ENCODE data around the gene SMOC1. TPM values are rescaled to one million over a fixed set of nuclear protein-coding genes. Genes with fewer than 3 reads are reported as not detected.

SMOC1 gene, protein sequence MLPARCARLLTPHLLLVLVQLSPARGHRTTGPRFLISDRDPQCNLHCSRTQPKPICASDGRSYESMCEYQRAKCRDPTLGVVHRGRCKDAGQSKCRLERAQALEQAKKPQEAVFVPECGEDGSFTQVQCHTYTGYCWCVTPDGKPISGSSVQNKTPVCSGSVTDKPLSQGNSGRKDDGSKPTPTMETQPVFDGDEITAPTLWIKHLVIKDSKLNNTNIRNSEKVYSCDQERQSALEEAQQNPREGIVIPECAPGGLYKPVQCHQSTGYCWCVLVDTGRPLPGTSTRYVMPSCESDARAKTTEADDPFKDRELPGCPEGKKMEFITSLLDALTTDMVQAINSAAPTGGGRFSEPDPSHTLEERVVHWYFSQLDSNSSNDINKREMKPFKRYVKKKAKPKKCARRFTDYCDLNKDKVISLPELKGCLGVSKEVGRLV
- total RNA-seq: 3.1 TPM

DNA sequence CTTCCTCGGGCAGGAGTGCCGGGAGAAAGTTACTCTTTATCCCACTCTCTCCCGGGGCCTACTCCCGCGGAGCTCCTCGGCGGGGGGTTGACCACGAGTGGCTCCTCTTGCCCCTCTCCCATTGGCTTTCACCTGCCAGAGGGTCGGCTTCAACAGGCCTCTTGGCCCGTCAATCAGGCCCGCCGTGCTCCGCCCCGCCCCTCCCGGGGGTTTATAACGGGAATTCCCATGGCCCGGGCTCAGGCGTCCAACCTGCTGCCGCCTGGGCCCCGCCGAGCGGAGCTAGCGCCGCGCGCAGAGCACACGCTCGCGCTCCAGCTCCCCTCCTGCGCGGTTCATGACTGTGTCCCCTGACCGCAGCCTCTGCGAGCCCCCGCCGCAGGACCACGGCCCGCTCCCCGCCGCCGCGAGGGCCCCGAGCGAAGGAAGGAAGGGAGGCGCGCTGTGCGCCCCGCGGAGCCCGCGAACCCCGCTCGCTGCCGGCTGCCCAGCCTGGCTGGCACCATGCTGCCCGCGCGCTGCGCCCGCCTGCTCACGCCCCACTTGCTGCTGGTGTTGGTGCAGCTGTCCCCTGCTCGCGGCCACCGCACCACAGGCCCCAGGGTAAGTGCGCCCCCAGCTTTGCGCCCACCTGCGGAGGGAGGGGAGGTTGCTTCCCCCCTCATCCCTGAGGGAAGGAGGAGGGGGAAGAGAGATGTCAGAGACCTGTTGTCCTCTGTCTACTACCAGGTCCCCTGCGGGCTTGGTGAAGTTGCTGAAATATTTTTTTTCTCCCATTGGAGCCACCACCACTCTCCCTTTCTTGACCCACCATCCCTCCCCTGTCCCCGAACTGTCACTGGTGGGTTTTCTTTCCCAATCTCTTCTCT lies at the start of gene SMOC1:
TSS of gene SMOC1 (plus strand) at position 242 of the 869 bp plus-strand sequence. CDS start at position 505, 263 bp downstream.
- Histone ChIP-seq H3K9me3 (ENCODE audit: control insufficient read depth in 3 of 3, low read length in 3 of 3) (no peaks in the 10 kb centered on the region), H3K4me3 (ENCODE audit: low read length in 3 of 3) (peak within 1 kb of the TSS; percentile 75 to 85 (median 76)), H3K27ac (ENCODE audit: low read depth, low read length) (peak within 1 kb of the TSS; percentile 16), H3K4me1 (ENCODE audit: control insufficient read depth in 3 of 3, insufficient read depth in 3 of 3, low read length in 3 of 3) (peaks cover 0 to 38% (median 3%) of the 10 kb centered on the region in 3 donors), H3K9ac (ENCODE audit: low read depth in 1 of 3, low read length in 3 of 3) (peak within 1 kb of the TSS; percentile 60 to 85 (median 82)), H3K27me3 (ENCODE audit: control insufficient read depth in 3 of 3, insufficient read depth in 3 of 3, low read length in 3 of 3) (peaks cover 3 to 17% (median 4%) of the 10 kb centered on the region in 3 donors), H3K36me3 (ENCODE audit: control insufficient read depth in 3 of 3, insufficient read depth in 3 of 3, low read length in 3 of 3) (no peaks in the 10 kb centered on the region)

DNA sequence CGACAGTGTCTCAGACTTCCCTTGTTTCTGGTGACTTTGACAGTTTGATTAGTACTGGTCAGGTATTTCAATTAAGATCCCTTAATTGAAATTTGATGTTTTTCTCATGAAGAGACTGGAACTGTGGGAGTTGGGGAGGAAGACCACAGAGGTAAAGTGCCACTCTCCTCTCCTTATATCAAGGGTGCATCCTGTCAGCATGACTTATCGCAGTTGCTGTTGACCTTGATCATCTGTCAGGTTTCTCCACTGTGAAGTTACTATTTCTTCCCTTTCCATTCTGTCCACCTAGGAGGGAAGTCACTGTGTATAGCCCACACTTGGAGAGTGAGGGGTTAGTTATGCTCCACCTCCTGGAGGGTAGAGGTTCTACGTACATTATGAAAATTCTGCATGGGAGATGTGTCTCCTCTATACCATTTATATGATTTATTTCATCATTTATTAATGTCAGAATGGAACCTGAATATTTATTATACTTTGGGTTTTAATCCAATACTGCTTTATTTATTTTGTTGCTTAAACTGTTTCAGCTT lies 40.3 kb upstream of the SMOC1 start:
- Histone ChIP-seq H3K9ac (ENCODE audit: low read depth in 1 of 3, low read length in 3 of 3) (no peak overlapping the region), H3K36me3 (ENCODE audit: control insufficient read depth in 3 of 3, insufficient read depth in 3 of 3, low read length in 3 of 3) (no peaks in the 10 kb centered on the region), H3K4me1 (ENCODE audit: control insufficient read depth in 3 of 3, insufficient read depth in 3 of 3, low read length in 3 of 3) (no peaks in the 10 kb centered on the region), H3K27ac (ENCODE audit: low read depth, low read length) (no peak overlapping the region), H3K4me3 (ENCODE audit: low read length in 3 of 3) (no peak overlapping the region), H3K9me3 (ENCODE audit: control insufficient read depth in 3 of 3, low read length in 3 of 3) (no peaks in the 10 kb centered on the region), H3K27me3 (ENCODE audit: control insufficient read depth in 3 of 3, insufficient read depth in 3 of 3, low read length in 3 of 3) (no peaks in the 10 kb centered on the region)

DNA sequence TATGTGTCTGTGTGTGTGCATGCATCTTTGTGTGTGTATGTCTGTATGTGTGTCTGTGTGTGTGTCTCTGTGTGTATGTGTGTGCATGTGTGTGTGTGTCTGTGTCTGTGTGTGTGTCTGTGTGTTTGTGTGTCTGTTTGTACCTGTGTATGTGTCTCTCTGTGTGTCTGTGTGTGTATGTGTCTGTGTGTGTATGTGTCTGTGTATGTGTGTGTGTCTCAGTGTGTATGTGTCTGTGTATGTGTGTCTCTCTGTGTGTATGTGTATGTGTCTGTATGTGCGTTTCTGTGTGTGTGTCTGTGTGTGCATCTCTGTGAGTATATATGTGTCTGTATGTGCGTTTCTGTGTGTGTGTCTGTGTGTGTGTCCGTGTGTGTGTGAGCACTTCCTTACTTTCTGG lies 39.6 kb upstream of the SMOC1 start:
- no peak overlapping the region for H3K27ac ChIP-seq (ENCODE audit: low read depth, low read length)
- H3K27me3 ChIP-seq (ENCODE audit: control insufficient read depth in 3 of 3, insufficient read depth in 3 of 3, low read length in 3 of 3): no peaks in the 10 kb centered on the region
- H3K9ac ChIP-seq (ENCODE audit: low read depth in 1 of 3, low read length in 3 of 3): no peak overlapping the region
- H3K36me3 ChIP-seq (ENCODE audit: control insufficient read depth in 3 of 3, insufficient read depth in 3 of 3, low read length in 3 of 3): no peaks in the 10 kb centered on the region
- no peak overlapping the region for H3K4me3 ChIP-seq (ENCODE audit: low read length in 3 of 3)
- no peaks in the 10 kb centered on the region for H3K4me1 ChIP-seq (ENCODE audit: control insufficient read depth in 3 of 3, insufficient read depth in 3 of 3, low read length in 3 of 3)
- no peaks in the 10 kb centered on the region for H3K9me3 ChIP-seq (ENCODE audit: control insufficient read depth in 3 of 3, low read length in 3 of 3)

DNA sequence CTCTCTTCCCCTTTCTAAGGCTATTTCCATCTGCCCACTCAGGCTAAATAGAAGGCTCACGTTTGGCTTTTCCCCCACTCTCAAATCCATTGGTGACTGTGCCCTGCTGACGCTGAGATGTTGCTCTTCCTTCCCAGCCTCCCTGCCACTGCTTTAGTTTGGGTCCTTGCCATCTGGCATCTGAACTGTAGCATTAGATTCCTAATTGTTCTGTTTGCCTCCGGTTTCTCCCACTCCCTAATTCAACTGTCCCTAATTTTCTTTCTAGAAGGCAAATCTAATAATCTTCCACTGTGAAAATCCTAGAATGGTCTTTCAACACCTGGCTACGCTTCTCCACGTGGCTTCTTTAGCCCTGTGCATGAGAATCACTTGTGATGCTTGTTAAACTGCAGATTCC lies 37.6 kb upstream of the SMOC1 start:
- Histone ChIP-seq H3K9me3 (ENCODE audit: control insufficient read depth in 3 of 3, low read length in 3 of 3) (no peaks in the 10 kb centered on the region), H3K4me1 (ENCODE audit: control insufficient read depth in 3 of 3, insufficient read depth in 3 of 3, low read length in 3 of 3) (no peaks in the 10 kb centered on the region), H3K9ac (ENCODE audit: low read depth in 1 of 3, low read length in 3 of 3) (no peak overlapping the region), H3K36me3 (ENCODE audit: control insufficient read depth in 3 of 3, insufficient read depth in 3 of 3, low read length in 3 of 3) (no peaks in the 10 kb centered on the region), H3K27ac (ENCODE audit: low read depth, low read length) (no peak overlapping the region), H3K4me3 (ENCODE audit: low read length in 3 of 3) (no peak overlapping the region), H3K27me3 (ENCODE audit: control insufficient read depth in 3 of 3, insufficient read depth in 3 of 3, low read length in 3 of 3) (no peaks in the 10 kb centered on the region)

DNA sequence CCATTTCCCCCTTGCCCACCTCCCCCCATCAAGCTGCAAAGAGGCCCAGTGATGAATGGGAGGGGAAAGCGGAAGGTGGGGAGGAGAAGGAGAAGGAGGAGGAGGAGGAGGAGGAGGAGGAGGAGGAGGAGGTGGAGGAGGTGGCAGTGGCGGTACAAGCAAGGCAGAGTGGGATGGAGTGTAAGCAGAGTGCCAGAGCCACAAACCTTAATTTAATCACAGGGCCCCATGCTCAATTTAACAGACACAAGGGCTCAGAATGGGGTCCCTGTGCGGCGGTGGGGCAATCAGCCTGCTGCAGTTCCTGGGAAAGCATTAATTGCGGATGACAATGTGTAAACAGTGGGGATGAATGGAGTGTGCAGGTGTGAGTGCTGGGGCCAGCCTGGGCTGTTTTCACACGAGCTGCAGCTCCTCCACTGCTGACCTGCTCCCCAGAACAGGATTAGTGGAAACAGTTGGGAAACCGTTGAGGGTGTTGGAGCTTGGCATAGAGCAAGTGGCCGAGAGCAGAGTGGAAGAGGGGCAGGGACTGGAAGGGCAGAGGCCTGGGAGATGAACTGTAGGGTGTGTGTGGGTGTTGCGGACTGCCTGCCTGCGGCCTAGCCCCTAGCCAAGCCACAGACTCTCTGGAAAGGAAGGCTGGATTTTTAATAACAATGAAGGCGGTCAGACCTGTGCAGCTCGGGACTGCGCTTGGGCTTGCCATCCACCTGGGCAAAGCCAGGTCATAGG lies 36.4 kb upstream of the SMOC1 start:
- Histone ChIP-seq H3K9ac (ENCODE audit: low read depth in 1 of 3, low read length in 3 of 3) (no peak overlapping the region), H3K4me3 (ENCODE audit: low read length in 3 of 3) (no peak overlapping the region), H3K36me3 (ENCODE audit: control insufficient read depth in 3 of 3, insufficient read depth in 3 of 3, low read length in 3 of 3) (no peaks in the 10 kb centered on the region), H3K27me3 (ENCODE audit: control insufficient read depth in 3 of 3, insufficient read depth in 3 of 3, low read length in 3 of 3) (no peaks in the 10 kb centered on the region), H3K4me1 (ENCODE audit: control insufficient read depth in 3 of 3, insufficient read depth in 3 of 3, low read length in 3 of 3) (no peaks in the 10 kb centered on the region), H3K9me3 (ENCODE audit: control insufficient read depth in 3 of 3, low read length in 3 of 3) (no peaks in the 10 kb centered on the region), H3K27ac (ENCODE audit: low read depth, low read length) (no peak overlapping the region)

DNA sequence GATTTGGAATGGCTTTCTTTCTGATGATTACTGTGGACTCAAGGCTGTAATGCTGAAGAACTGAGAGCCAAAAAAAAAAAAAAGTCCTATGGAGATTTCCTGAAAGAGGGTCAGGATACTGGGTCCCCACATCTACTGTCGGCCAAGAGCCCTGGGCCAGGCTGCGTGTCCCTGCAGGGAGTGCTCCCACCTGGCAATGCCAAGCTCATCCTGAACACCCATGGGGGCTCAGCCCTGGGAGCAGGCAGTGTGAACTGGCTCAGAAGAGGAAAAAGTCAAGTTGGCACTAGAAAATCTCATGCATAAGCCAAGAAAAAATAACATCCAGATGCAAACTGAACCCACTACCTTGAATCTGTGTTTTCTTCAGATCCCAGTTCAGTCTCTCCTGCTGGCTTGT lies 35.0 kb upstream of the SMOC1 start:
- Histone ChIP-seq H3K36me3 (ENCODE audit: control insufficient read depth in 3 of 3, insufficient read depth in 3 of 3, low read length in 3 of 3) (no peaks in the 10 kb centered on the region), H3K9me3 (ENCODE audit: control insufficient read depth in 3 of 3, low read length in 3 of 3) (no peaks in the 10 kb centered on the region), H3K4me1 (ENCODE audit: control insufficient read depth in 3 of 3, insufficient read depth in 3 of 3, low read length in 3 of 3) (peaks cover 4 to 9% (median 9%) of the 10 kb centered on the region in 3 donors), H3K27ac (ENCODE audit: low read depth, low read length) (no peak overlapping the region), H3K27me3 (ENCODE audit: control insufficient read depth in 3 of 3, insufficient read depth in 3 of 3, low read length in 3 of 3) (no peaks in the 10 kb centered on the region), H3K9ac (ENCODE audit: low read depth in 1 of 3, low read length in 3 of 3) (no peak overlapping the region), H3K4me3 (ENCODE audit: low read length in 3 of 3) (no peak overlapping the region)

DNA sequence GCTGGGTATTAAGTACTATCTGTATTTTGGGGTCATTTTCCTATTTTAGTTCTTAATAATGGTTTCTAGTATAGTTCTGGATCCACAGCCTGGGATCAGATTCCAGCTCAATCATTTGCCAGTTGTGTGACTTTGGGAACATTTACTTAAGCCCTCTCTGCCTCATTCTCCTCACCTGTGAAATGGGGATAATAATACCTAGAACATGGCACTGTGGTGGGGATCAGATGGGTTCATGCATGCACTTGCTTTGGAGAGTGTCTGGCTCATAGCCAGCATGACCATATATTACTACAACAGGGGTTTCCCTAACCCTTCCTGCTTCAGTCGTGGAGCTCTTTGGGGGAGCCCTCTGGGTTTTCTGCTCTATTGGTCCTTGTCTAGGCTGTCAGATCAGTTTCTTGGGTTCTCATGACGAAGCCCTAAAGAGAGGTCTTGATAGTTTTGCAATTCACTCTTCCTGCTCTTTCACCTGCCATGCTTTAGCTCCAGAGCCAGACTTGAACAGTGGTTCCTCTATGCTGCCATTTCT lies 34.1 kb upstream of the SMOC1 start:
- H3K9me3 ChIP-seq (ENCODE audit: control insufficient read depth in 3 of 3, low read length in 3 of 3): no peaks in the 10 kb centered on the region
- no peak overlapping the region for H3K9ac ChIP-seq (ENCODE audit: low read depth in 1 of 3, low read length in 3 of 3)
- no peak overlapping the region for H3K27ac ChIP-seq (ENCODE audit: low read depth, low read length)
- no peak overlapping the region for H3K4me3 ChIP-seq (ENCODE audit: low read length in 3 of 3)
- H3K27me3 ChIP-seq (ENCODE audit: control insufficient read depth in 3 of 3, insufficient read depth in 3 of 3, low read length in 3 of 3): no peaks in the 10 kb centered on the region
- no peaks in the 10 kb centered on the region for H3K36me3 ChIP-seq (ENCODE audit: control insufficient read depth in 3 of 3, insufficient read depth in 3 of 3, low read length in 3 of 3)
- H3K4me1 ChIP-seq (ENCODE audit: control insufficient read depth in 3 of 3, insufficient read depth in 3 of 3, low read length in 3 of 3): peaks cover 7 to 17% (median 14%) of the 10 kb centered on the region in 3 donors

DNA sequence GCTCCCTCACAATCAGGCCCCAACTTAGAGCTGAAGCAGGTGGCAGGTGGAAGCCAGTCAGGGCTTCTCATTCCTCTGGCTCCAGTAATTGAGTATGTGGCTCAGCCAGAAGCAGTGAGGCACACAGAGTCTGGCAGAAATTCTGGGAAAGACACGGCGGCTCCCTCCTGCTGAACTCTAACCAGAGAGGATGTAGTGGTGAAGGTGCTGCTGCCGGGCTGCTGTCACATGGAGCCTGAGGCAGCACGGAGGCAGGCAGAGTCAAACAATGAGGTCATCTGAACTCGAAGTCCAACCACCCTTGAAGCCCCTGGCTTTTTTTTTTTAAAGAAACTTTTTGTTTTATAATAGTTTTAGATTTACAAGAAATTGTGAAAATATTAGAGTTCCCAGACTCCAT lies 33.4 kb upstream of the SMOC1 start:
- no peak overlapping the region for H3K27ac ChIP-seq (ENCODE audit: low read depth, low read length)
- H3K27me3 ChIP-seq (ENCODE audit: control insufficient read depth in 3 of 3, insufficient read depth in 3 of 3, low read length in 3 of 3): no peaks in the 10 kb centered on the region
- peaks cover 7 to 20% (median 19%) of the 10 kb centered on the region in 3 donors for H3K4me1 ChIP-seq (ENCODE audit: control insufficient read depth in 3 of 3, insufficient read depth in 3 of 3, low read length in 3 of 3)
- H3K9me3 ChIP-seq (ENCODE audit: control insufficient read depth in 3 of 3, low read length in 3 of 3): no peaks in the 10 kb centered on the region
- no peak overlapping the region for H3K9ac ChIP-seq (ENCODE audit: low read depth in 1 of 3, low read length in 3 of 3)
- no peak overlapping the region for H3K4me3 ChIP-seq (ENCODE audit: low read length in 3 of 3)
- no peaks in the 10 kb centered on the region for H3K36me3 ChIP-seq (ENCODE audit: control insufficient read depth in 3 of 3, insufficient read depth in 3 of 3, low read length in 3 of 3)

DNA sequence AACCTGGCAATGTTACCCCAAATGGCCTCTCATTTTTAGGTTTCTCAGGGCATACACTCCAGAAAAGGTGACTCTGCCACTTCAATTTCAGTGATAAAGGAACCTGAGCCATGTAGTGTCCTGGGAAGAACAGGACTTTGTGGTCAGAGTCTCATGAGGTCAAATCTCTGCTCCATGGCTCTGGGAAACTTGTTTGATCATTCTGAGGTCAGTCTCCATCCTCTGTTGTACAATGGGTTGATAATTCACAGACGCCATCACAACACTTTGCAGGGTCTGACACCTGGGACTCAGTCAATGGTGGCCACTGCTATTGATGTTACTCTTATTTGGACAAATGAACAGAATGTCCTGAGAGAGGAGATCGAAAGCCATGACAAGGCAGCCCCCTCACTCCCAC lies 31.1 kb upstream of the SMOC1 start:
- no peaks in the 10 kb centered on the region for H3K9me3 ChIP-seq (ENCODE audit: control insufficient read depth in 3 of 3, low read length in 3 of 3)
- H3K36me3 ChIP-seq (ENCODE audit: control insufficient read depth in 3 of 3, insufficient read depth in 3 of 3, low read length in 3 of 3): no peaks in the 10 kb centered on the region
- H3K27me3 ChIP-seq (ENCODE audit: control insufficient read depth in 3 of 3, insufficient read depth in 3 of 3, low read length in 3 of 3): no peaks in the 10 kb centered on the region
- peak overlapping the region in 1 of 3 donors; percentile 54 for H3K9ac ChIP-seq (ENCODE audit: low read depth in 1 of 3, low read length in 3 of 3)
- H3K4me3 ChIP-seq (ENCODE audit: low read length in 3 of 3): no peak overlapping the region
- H3K4me1 ChIP-seq (ENCODE audit: control insufficient read depth in 3 of 3, insufficient read depth in 3 of 3, low read length in 3 of 3): peaks cover 7 to 20% (median 20%) of the 10 kb centered on the region in 3 donors
- peak overlapping the region; percentile 93 for H3K27ac ChIP-seq (ENCODE audit: low read depth, low read length)

Measured in skeletal muscle tissue (tissue), 4 donors.